Neural cell (in vitro differentiated cells): ENCODE measurements around the gene PARP11. TPM values are rescaled to one million over a fixed set of nuclear protein-coding genes. Genes with fewer than 3 reads are reported as not detected.
A peak's percentile ranks its signal among the peaks of the same experiment; 100 is the strongest.

Source experiments
- H2AFZ ChIP-seq: fragments of 200-600, 300-800 bp; sonication (generic), shearing (Covaris generic); 2 replicates; pipeline ENCODE4 v1.6.0; 2014; ENCODE audit warnings: low read depth, mild to moderate bottlenecking, antibody characterized with exemption, low read length, moderate library complexity
- H3F3A ChIP-seq: fragments of 200-600 bp; shearing (Covaris generic); 2 replicates; pipeline ENCODE4 v1.6.1; 2016; ENCODE audit warnings: mild to moderate bottlenecking, moderate library complexity, mixed read lengths, antibody characterized with exemption, low read length; ENCODE audit not compliant: insufficient read depth, poor library complexity, severe bottlenecking
- H3K27ac ChIP-seq: fragments of 200-600, 300-800 bp; sonication (generic), shearing (Covaris generic); 2 replicates; pipeline ENCODE4 v1.5.1; 2014; ENCODE audit warnings: mild to moderate bottlenecking, low read length, moderate library complexity
- H3K27me3 ChIP-seq: fragments of 300-800, 200-600 bp; sonication (generic), shearing (Covaris generic); 2 replicates; pipeline ENCODE4 v1.6.0; 2014; ENCODE audit warnings: mild to moderate bottlenecking, low read depth, low read length, moderate library complexity; ENCODE audit not compliant: insufficient read depth
- H3K36me3 ChIP-seq: fragments of 300-800, 200-600 bp; sonication (generic), shearing (Covaris generic); 2 replicates; pipeline ENCODE4 v1.5.1; 2014; ENCODE audit warnings: mild to moderate bottlenecking, antibody characterized with exemption, low read length, moderate library complexity; ENCODE audit not compliant: insufficient read depth
- H3K4me2 ChIP-seq: fragments of 300-800, 200-600 bp; sonication (generic), shearing (Covaris generic); 2 replicates; pipeline ENCODE4 v1.6.0; 2014; ENCODE audit warnings: mild to moderate bottlenecking, low read length
- H3K4me3 ChIP-seq: fragments of 300-800, 200-600 bp; sonication (generic), shearing (Covaris generic); 2 replicates; pipeline ENCODE4 v1.5.1; 2014; ENCODE audit warnings: mild to moderate bottlenecking, low read length, moderate library complexity
- H3K79me2 ChIP-seq: fragments of 200-600 bp; shearing (Covaris generic); replicated peaks from 2 replicates; pipeline ENCODE4 v1.6.0; 2014; ENCODE audit warnings: mild to moderate bottlenecking, low read length, moderate library complexity; ENCODE audit not compliant: insufficient read depth
- H3K9ac ChIP-seq: fragments of 300-800, 200-600 bp; sonication (generic), shearing (Covaris generic); 2 replicates; pipeline ENCODE4 v1.6.1; 2016; ENCODE audit warnings: mild to moderate bottlenecking, low read length, mixed read lengths
- H3K9me2 ChIP-seq: fragments of 200-600 bp; shearing (Covaris generic); 2 replicates; pipeline ENCODE4 v1.6.1; 2016; ENCODE audit warnings: mild to moderate bottlenecking, low read length, mixed read lengths; ENCODE audit not compliant: insufficient read depth
- H3K9me3 ChIP-seq: fragments of 200-600, 300-800 bp; sonication (generic), shearing (Covaris generic); 2 replicates; pipeline ENCODE4 v1.6.1; 2016; ENCODE audit warnings: mild to moderate bottlenecking, mixed run types, low read length, moderate library complexity, mixed read lengths
- H4K20me1 ChIP-seq: fragments of 200-600 bp; shearing (Covaris generic); 2 replicates; pipeline ENCODE4 v1.6.1; 2016; ENCODE audit warnings: mild to moderate bottlenecking, mixed run types; ENCODE audit not compliant: insufficient read depth
- EP300 ChIP-seq: fragments of 450-650 bp; conservative IDR thresholded peaks from 2 replicates; pipeline ENCODE4 v1.6.1; 2014; ENCODE audit warnings: antibody characterized with exemption, mild to moderate bottlenecking, moderate library complexity; ENCODE audit not compliant: poor library complexity, severe bottlenecking
- EZH2 ChIP-seq: fragments of 200-600, 300-800 bp; shearing (Covaris generic), sonication (generic); IDR thresholded peaks from 2 replicates; pipeline ENCODE4 v1.6.1; 2014; ENCODE audit warnings: antibody characterized with exemption, low read length, borderline replicate concordance, mild to moderate bottlenecking; ENCODE audit not compliant: insufficient read depth, poor library complexity, severe bottlenecking
- MXI1 ChIP-seq: fragments of 450-650 bp; conservative IDR thresholded peaks from 2 replicates; pipeline ENCODE4 v1.6.1; 2014; ENCODE audit warnings: antibody characterized with exemption, mild to moderate bottlenecking; ENCODE audit not compliant: poor library complexity, severe bottlenecking
- POLR2AphosphoS5 ChIP-seq: IDR thresholded peaks from 2 replicates; pipeline ENCODE4 v1.6.1; 2012
- RAD21 ChIP-seq: fragments of 450-650 bp; conservative IDR thresholded peaks from 2 replicates; pipeline ENCODE4 v1.6.1; 2014; ENCODE audit warnings: antibody characterized with exemption, mild to moderate bottlenecking, moderate library complexity
- SMC3 ChIP-seq: fragments of 450-650 bp; conservative IDR thresholded peaks from 2 replicates; pipeline ENCODE4 v1.6.1; 2014; ENCODE audit warnings: antibody characterized with exemption, mild to moderate bottlenecking, moderate library complexity; ENCODE audit not compliant: poor library complexity
- TAF1 ChIP-seq: IDR thresholded peaks from 2 replicates; pipeline ENCODE4 v1.6.1; 2012; ENCODE audit warnings: low read depth
- polyA plus RNA-seq: library from polyadenylated mRNA; depleted of rRNA; stranded (reverse); fragments of >200 nt; gene quantifications from 2 replicates; pipeline ENCODE4 v1.2.3, GENCODE V29; 2014
- TF ChIP-seq, protein P1 (sequence below): IDR thresholded peaks from 2 replicates; pipeline ENCODE4 v1.6.1; 2012; ENCODE audit warnings: borderline replicate concordance
- TF ChIP-seq, protein P2 (sequence below): fragments of 450-650 bp; IDR thresholded peaks from 2 replicates; pipeline ENCODE4 v1.5.1; 2014; ENCODE audit warnings: antibody characterized with exemption, mild to moderate bottlenecking, moderate library complexity; ENCODE audit not compliant: poor library complexity, severe bottlenecking

The PARP11 gene
- polyA plus RNA-seq, 1 donor from 2014 or later, result 20.3 TPM

DNA sequence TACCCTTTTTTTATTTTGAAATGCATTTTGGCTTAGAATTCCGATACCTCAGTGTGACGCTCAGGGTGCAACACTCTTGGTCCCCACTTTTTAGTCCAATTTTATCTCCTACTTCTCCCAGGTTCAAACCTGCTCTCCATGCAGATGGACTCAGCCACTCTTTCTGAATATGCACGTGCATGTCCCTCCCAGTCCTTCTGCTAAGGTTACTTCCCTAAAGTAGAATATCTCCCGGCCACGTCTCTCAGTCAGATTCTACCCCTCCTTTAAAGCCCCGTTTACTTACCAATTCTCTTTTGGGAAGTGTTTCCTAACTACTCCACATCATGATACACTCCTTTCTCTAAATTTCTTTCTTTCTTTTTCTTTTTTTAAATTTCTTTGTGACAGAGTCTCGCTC, 15.5 kb upstream of the PARP11 start:
- Histone ChIP-seq H2AFZ (no peak overlapping the region), H3K9ac (no peak overlapping the region), H3K9me2 (no peaks in the 10 kb centered on the region), H3K9me3 (no peaks in the 10 kb centered on the region), H4K20me1 (no peaks in the 10 kb centered on the region), H3K36me3 (no peaks in the 10 kb centered on the region), H3K4me2 (no peak overlapping the region), H3F3A (no peaks in the 10 kb centered on the region), H3K27ac (no peak overlapping the region), H3K27me3 (no peaks in the 10 kb centered on the region), H3K79me2 (no peaks in the 10 kb centered on the region), H3K4me3 (no peak overlapping the region)
- TF ChIP-seq EZH2, result no peak
- no peak for TF ChIP-seq SMC3

DNA sequence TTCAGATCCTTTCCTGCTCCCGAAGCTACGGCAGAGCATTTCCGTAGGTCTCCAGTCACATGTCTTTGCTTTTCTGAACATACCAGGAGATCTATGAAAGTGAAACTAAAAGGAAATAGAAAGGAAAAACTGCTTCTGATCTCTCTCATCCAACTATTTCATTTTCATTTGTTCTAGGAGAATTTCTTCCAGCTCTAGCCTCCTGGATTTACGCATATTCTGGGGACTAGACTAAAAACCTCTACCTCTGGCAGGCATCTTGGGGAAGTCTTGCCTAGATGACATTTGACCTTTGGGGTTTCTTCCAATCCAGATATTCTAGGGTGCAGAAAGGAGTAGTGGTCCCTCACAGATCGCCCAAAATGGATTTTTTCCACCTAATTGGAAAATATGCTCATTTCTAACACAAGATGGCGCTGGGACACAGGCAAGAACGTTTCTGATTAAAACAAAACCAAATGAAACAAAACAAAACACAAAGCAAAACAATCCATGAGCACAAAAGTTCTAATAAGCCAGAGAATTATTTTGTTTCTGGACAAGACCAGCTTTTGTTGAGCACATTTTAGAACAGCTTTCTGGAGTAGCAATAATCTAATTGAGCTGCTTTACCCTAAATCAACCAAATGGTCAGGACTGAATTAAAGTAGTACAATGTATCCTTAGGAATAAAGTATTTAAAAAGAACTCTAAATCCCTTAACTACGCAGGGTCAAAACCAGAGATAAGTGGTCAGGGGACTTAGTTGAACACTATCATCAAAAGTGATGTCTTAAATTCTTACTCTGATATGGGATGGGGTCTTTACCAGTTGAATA, 12.3 kb upstream of the PARP11 start:
- TF ChIP-seq EZH2 (no peak), SMC3 (peak; percentile 92), POLR2AphosphoS5 (no peak), RAD21 (peak; percentile 94), EP300 (no peak), TAF1 (no peak), MXI1 (no peak)
- TF ChIP-seq, protein P1, sequence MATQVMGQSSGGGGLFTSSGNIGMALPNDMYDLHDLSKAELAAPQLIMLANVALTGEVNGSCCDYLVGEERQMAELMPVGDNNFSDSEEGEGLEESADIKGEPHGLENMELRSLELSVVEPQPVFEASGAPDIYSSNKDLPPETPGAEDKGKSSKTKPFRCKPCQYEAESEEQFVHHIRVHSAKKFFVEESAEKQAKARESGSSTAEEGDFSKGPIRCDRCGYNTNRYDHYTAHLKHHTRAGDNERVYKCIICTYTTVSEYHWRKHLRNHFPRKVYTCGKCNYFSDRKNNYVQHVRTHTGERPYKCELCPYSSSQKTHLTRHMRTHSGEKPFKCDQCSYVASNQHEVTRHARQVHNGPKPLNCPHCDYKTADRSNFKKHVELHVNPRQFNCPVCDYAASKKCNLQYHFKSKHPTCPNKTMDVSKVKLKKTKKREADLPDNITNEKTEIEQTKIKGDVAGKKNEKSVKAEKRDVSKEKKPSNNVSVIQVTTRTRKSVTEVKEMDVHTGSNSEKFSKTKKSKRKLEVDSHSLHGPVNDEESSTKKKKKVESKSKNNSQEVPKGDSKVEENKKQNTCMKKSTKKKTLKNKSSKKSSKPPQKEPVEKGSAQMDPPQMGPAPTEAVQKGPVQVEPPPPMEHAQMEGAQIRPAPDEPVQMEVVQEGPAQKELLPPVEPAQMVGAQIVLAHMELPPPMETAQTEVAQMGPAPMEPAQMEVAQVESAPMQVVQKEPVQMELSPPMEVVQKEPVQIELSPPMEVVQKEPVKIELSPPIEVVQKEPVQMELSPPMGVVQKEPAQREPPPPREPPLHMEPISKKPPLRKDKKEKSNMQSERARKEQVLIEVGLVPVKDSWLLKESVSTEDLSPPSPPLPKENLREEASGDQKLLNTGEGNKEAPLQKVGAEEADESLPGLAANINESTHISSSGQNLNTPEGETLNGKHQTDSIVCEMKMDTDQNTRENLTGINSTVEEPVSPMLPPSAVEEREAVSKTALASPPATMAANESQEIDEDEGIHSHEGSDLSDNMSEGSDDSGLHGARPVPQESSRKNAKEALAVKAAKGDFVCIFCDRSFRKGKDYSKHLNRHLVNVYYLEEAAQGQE, result no peak
- TF ChIP-seq, protein P2, sequence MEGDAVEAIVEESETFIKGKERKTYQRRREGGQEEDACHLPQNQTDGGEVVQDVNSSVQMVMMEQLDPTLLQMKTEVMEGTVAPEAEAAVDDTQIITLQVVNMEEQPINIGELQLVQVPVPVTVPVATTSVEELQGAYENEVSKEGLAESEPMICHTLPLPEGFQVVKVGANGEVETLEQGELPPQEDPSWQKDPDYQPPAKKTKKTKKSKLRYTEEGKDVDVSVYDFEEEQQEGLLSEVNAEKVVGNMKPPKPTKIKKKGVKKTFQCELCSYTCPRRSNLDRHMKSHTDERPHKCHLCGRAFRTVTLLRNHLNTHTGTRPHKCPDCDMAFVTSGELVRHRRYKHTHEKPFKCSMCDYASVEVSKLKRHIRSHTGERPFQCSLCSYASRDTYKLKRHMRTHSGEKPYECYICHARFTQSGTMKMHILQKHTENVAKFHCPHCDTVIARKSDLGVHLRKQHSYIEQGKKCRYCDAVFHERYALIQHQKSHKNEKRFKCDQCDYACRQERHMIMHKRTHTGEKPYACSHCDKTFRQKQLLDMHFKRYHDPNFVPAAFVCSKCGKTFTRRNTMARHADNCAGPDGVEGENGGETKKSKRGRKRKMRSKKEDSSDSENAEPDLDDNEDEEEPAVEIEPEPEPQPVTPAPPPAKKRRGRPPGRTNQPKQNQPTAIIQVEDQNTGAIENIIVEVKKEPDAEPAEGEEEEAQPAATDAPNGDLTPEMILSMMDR, result peak; percentile 93
- H3K4me2 ChIP-seq, result no peak overlapping the region
- H3F3A ChIP-seq, result peaks cover 11% of the 10 kb centered on the region
- no peaks in the 10 kb centered on the region for H3K79me2 ChIP-seq
- no peaks in the 10 kb centered on the region for H3K36me3 ChIP-seq
- no peak overlapping the region for H3K9ac ChIP-seq
- no peaks in the 10 kb centered on the region for H3K9me2 ChIP-seq
- H2AFZ ChIP-seq, result no peak overlapping the region
- no peak overlapping the region for H3K27ac ChIP-seq
- H3K4me3 ChIP-seq, result no peak overlapping the region
- H4K20me1 ChIP-seq, result no peaks in the 10 kb centered on the region
- H3K9me3 ChIP-seq, result no peaks in the 10 kb centered on the region
- H3K27me3 ChIP-seq, result no peaks in the 10 kb centered on the region
